GM12873 (cell line): ENCODE data around the gene LRRC27.

Source experiments
- CTCF ChIP-seq: IDR thresholded peaks from 2 replicates; pipeline ENCODE4 v1.5.1; 2012; ENCODE audit warnings: low read depth, mild to moderate bottlenecking, moderate library complexity, low read length, control low read depth; ENCODE audit not compliant: insufficient read depth; ENCODE audit errors: missing control alignments

The LRRC27 gene

GRCh38 chr10:132418527-132419416 lies 86.8 kb downstream of the LRRC27 start:
- no peak for TF ChIP-seq CTCF

- no peak for TF ChIP-seq CTCF
Observed at GRCh38 chr10:132419538-132420468, 87.8 kb downstream of the LRRC27 start.

- no peak for TF ChIP-seq CTCF
Observed at GRCh38 chr10:132420469-132420980, 88.5 kb downstream of the LRRC27 start.

GRCh38 chr10:132420981-132421846 lies 89.2 kb downstream of the LRRC27 start:
- TF ChIP-seq CTCF, result no peak

GRCh38 chr10:132421847-132422751 lies 90.1 kb downstream of the LRRC27 start:
- TF ChIP-seq CTCF, result no peak

GRCh38 chr10:132422903-132423825 lies 91.2 kb downstream of the LRRC27 start:
- no peak for TF ChIP-seq CTCF
